SU-DHL-6 (cell line): ENCODE measurements around the gene FBF1.

Experiments used
- H2AFZ ChIP-seq: fragments of 200-600 bp; sonication (generic); 2 replicates; pipeline ENCODE4 v1.6.1; 2014; ENCODE audit warnings: low read depth, mild to moderate bottlenecking, moderate library complexity, mixed read lengths, antibody characterized with exemption, low read length; ENCODE audit not compliant: severe bottlenecking
- H3F3A ChIP-seq: fragments of 200-600 bp; shearing (Covaris generic); 2 replicates; pipeline ENCODE4 v1.6.0; 2016; ENCODE audit warnings: antibody characterized with exemption, mild to moderate bottlenecking; ENCODE audit not compliant: insufficient read depth
- H3K27ac ChIP-seq: fragments of 200-600 bp; sonication (generic); 2 replicates; pipeline ENCODE4 v1.5.1; 2016; ENCODE audit warnings: low read depth, mild to moderate bottlenecking, low read length, moderate library complexity, mixed read lengths
- H3K27me3 ChIP-seq: fragments of 200-600 bp; sonication (generic), shearing (Covaris generic); 2 replicates; pipeline ENCODE4 v1.6.0; 2014; ENCODE audit warnings: mild to moderate bottlenecking, low read length
- H3K36me3 ChIP-seq: fragments of 200-600 bp; sonication (generic); 2 replicates; pipeline ENCODE4 v1.6.1; 2014; ENCODE audit warnings: mild to moderate bottlenecking, low read length, mixed read lengths
- H3K4me2 ChIP-seq: fragments of 300-600, 200-600 bp; shearing (Covaris generic), sonication (generic); 2 replicates; pipeline ENCODE4 v1.6.0; 2014; ENCODE audit warnings: low read length, low read depth, mild to moderate bottlenecking; ENCODE audit not compliant: poor library complexity, severe bottlenecking
- H3K4me3 ChIP-seq: fragments of 200-600 bp; sonication (generic); 2 replicates; pipeline ENCODE4 v1.5.1; 2014; ENCODE audit warnings: antibody characterized with exemption, low read length, mild to moderate bottlenecking, mixed read lengths; ENCODE audit not compliant: insufficient read depth, poor library complexity, severe bottlenecking
- H3K79me2 ChIP-seq: fragments of 200-600 bp; sonication (generic); 2 replicates; pipeline ENCODE4 v1.6.1; 2014; ENCODE audit warnings: mild to moderate bottlenecking, low read length, moderate library complexity; ENCODE audit not compliant: insufficient read depth
- H3K9ac ChIP-seq: fragments of 200-600 bp; sonication (generic); 2 replicates; pipeline ENCODE4 v1.7.0; 2014; ENCODE audit warnings: mild to moderate bottlenecking, low read length
- H3K9me2 ChIP-seq: fragments of 200-600 bp; sonication (generic); replicated peaks from 2 replicates; pipeline ENCODE4 v1.6.1; 2014; ENCODE audit warnings: low read length; ENCODE audit not compliant: insufficient read depth
- H3K9me3 ChIP-seq: fragments of 200-600 bp; sonication (generic); 2 replicates; pipeline ENCODE4 v1.6.1; 2014; ENCODE audit warnings: low read length, mixed read lengths; ENCODE audit not compliant: insufficient read depth
- H4K20me1 ChIP-seq: fragments of 200-600 bp; sonication (generic); 2 replicates; pipeline ENCODE4 v1.6.1; 2014; ENCODE audit warnings: low read depth, mild to moderate bottlenecking, antibody characterized with exemption, low read length, moderate library complexity, mixed read lengths
- EZH2phosphoT487 ChIP-seq: fragments of 200-600 bp; sonication (generic), shearing (Covaris generic); conservative IDR thresholded peaks from 2 replicates; pipeline ENCODE4 v1.6.1; 2018; ENCODE audit warnings: mild to moderate bottlenecking, antibody characterized with exemption, low read length, moderate library complexity, mixed read lengths
- TF ChIP-seq, protein P1 (sequence below): fragments of 200-600 bp; sonication (generic); IDR thresholded peaks from one replicate; pipeline ENCODE4 v1.5.1; 2017; ENCODE audit warnings: antibody characterized with exemption, mild to moderate bottlenecking, low read length, moderate library complexity; ENCODE audit not compliant: insufficient read depth, poor library complexity, severe bottlenecking

The FBF1 gene, protein sequence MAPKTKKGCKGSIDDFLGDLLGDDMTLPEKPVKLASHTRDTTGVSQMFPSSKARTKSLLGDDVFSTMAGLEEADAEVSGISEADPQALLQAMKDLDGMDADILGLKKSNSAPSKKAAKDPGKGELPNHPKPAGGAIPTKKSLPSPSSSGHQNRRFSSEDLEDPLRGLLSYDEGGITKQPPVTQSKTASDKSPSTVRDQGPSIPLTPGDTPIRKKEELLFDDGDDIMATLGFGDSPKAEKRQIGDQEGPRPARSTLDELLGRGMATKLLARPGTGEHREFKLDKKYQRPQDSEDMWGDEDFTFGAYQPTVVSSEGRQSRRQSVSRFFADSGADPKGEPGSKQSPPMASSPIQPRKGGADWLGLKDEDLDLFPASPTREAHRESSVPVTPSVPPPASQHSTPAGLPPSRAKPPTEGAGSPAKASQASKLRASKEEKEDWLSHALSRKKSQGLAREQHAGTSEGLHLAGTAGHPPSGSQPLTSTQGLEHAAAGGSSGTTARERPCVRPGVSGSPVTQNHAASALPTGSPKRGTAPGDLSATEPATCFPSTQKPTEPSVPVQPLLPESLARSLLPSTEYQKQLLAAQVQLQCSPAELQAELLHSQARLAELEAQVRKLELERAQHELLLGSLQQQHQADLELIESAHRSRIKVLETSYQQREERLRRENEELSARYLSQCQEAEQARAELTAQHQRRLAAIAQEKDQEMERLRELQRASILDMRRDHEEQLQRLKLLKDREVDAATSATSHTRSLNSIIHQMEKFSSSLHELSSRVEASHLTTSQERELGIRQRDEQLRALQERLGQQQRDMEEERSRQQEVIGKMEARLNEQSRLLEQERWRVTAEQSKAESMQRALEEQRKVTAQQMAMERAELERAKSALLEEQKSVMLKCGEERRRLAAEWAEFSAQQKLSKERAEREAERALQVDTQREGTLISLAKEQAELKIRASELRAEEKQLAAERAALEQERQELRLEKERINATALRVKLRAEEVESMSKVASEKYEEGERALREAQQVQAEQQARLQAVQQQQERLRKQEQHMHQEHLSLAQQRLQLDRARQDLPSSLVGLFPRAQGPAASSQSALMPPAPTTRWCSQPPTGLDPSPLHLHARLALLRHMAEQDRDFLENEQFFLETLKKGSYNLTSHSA

GRCh38 chr17:75940727-75941441 lies at the start of gene FBF1:
FBF1 (minus strand) TSS chr17:75941042; CDS start chr17:75938149, 2,893 bp downstream.
- Histone ChIP-seq H3K9me3 (no peaks in the 10 kb centered on the region), H3K27me3 (no peaks in the 10 kb centered on the region), H4K20me1 (no peaks in the 10 kb centered on the region), H3K79me2 (0 out of 2 replicates have a peak, but pooled peaks cover 2% of the 10 kb centered on the region), H3K27ac (no peak within 1 kb of the TSS; the same call in 1 of the 2 replicates), H3K36me3 (no peaks in the 10 kb centered on the region), H3K4me2 (peak within 1 kb of the TSS; percentile 66), H3K4me3 (peak within 1 kb of the TSS; percentile 70), H3K9me2 (no peaks in the 10 kb centered on the region), H2AFZ (peak within 1 kb of the TSS; percentile 62), H3K9ac (peak within 1 kb of the TSS; percentile 91), H3F3A (no peaks in the 10 kb centered on the region)
- TF ChIP-seq, protein P1, sequence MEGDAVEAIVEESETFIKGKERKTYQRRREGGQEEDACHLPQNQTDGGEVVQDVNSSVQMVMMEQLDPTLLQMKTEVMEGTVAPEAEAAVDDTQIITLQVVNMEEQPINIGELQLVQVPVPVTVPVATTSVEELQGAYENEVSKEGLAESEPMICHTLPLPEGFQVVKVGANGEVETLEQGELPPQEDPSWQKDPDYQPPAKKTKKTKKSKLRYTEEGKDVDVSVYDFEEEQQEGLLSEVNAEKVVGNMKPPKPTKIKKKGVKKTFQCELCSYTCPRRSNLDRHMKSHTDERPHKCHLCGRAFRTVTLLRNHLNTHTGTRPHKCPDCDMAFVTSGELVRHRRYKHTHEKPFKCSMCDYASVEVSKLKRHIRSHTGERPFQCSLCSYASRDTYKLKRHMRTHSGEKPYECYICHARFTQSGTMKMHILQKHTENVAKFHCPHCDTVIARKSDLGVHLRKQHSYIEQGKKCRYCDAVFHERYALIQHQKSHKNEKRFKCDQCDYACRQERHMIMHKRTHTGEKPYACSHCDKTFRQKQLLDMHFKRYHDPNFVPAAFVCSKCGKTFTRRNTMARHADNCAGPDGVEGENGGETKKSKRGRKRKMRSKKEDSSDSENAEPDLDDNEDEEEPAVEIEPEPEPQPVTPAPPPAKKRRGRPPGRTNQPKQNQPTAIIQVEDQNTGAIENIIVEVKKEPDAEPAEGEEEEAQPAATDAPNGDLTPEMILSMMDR = no peak
- no peak for TF ChIP-seq EZH2phosphoT487

GRCh38 chr17:75987041-75987440 lies 46.2 kb upstream of the FBF1 start:
- Histone ChIP-seq H3F3A (no peaks in the 10 kb centered on the region), H3K79me2 (no peaks in the 10 kb centered on the region), H4K20me1 (no peaks in the 10 kb centered on the region), H3K9ac (no peak overlapping the region), H3K36me3 (no peaks in the 10 kb centered on the region), H3K27ac (no peak overlapping the region), H2AFZ (no peak overlapping the region), H3K4me2 (no peak overlapping the region), H3K9me2 (no peaks in the 10 kb centered on the region), H3K9me3 (no peaks in the 10 kb centered on the region), H3K4me3 (no peak overlapping the region), H3K27me3 (no peaks in the 10 kb centered on the region)
- no peak for TF ChIP-seq EZH2phosphoT487
- TF ChIP-seq, protein P1 = no peak

DNA sequence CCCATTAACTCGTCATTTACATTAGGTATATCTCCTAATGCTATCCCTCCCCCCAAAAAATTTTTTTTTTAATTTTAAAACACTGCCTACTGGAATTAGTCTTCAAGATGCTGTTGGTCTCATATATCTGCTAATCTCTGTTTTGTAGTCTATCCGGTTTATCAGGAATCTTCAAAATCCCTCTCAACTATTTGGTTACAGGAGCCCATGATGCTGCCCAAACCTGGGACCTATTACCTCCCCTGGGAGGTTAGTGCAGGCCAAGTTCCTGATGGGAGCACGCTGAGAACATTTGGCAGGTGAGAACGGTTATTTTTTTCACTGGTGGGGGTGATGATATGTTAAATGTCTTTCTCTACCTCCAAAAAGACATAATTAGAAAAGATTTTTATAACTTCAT lies 45.1 kb upstream of the FBF1 start:
- Histone ChIP-seq H3K9ac (no peak overlapping the region), H3K27ac (no peak overlapping the region), H3K4me2 (no peak overlapping the region), H3K9me3 (no peaks in the 10 kb centered on the region), H3K36me3 (no peaks in the 10 kb centered on the region), H3K9me2 (no peaks in the 10 kb centered on the region), H4K20me1 (no peaks in the 10 kb centered on the region), H3F3A (no peaks in the 10 kb centered on the region), H3K4me3 (no peak overlapping the region), H3K79me2 (no peaks in the 10 kb centered on the region), H3K27me3 (no peaks in the 10 kb centered on the region), H2AFZ (no peak overlapping the region)
- TF ChIP-seq, protein P1 = no peak
- no peak for TF ChIP-seq EZH2phosphoT487
